Sigmoid colon (tissue), 4 donors: ENCODE measurements around the gene SIK2.

ENCODE experiments used
- EP300 ChIP-seq, 4 donors: sonication (generic); formaldehyde crosslinking; IDR thresholded peaks; one replicate each; pipeline ENCODE4 v1.6.1; 2017; ENCODE audit warnings: antibody characterized with exemption in 4 of 4
- POLR2A ChIP-seq, 2 donors: fragments of 450-650 bp; IDR thresholded peaks; one replicate each; pipeline ENCODE4 v1.6.1; 2016; ENCODE audit warnings: antibody characterized with exemption in 2 of 2, mild to moderate bottlenecking in 2 of 2, moderate library complexity in 2 of 2
- POLR2AphosphoS5 ChIP-seq, 4 donors: sonication (generic); formaldehyde crosslinking; IDR thresholded peaks; one replicate each; pipeline ENCODE4 v1.6.1; 2017; ENCODE audit warnings: antibody characterized with exemption in 4 of 4
- TF ChIP-seq, protein P1 (sequence below), 4 experiments: fragments of 450-650 bp in 3 of 4; fragments of 200-600 bp in 1 of 4; IDR thresholded peaks; one replicate each; pipeline ENCODE4 v1.5.1; 2016 to 2019; ENCODE audit warnings: antibody characterized with exemption in 4 of 4, mild to moderate bottlenecking in 3 of 4, moderate library complexity in 2 of 4

DNA sequence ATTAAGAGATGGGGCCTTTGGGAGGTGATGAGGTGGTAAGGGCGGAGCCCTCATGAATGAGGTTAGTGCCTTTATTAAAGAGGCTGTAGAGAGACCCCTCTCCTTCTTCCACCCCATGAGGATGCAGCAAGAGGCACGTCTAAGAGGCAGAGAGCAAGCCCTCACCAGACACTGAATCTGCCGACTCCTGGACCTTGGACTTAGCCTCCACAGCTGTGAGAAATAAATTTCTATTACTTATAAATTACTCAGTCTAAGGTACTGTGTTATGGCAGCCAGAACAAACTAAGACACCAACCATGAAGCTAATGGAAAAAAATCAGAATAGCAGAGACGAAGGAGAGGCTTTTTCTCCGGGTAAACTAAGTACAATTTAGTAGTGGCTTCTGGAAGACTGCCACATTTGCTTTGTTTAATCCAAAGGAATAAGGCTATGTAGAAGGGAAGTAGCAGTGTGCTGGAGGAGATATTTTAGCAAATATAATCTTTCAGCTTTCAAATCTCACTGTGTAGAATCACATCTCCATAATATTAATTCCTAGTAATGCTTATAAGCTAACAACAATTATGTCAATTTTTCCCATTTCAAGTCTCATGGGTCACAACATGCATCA, 12.3 kb upstream of the SIK2 start:
- TF ChIP-seq, protein P1, sequence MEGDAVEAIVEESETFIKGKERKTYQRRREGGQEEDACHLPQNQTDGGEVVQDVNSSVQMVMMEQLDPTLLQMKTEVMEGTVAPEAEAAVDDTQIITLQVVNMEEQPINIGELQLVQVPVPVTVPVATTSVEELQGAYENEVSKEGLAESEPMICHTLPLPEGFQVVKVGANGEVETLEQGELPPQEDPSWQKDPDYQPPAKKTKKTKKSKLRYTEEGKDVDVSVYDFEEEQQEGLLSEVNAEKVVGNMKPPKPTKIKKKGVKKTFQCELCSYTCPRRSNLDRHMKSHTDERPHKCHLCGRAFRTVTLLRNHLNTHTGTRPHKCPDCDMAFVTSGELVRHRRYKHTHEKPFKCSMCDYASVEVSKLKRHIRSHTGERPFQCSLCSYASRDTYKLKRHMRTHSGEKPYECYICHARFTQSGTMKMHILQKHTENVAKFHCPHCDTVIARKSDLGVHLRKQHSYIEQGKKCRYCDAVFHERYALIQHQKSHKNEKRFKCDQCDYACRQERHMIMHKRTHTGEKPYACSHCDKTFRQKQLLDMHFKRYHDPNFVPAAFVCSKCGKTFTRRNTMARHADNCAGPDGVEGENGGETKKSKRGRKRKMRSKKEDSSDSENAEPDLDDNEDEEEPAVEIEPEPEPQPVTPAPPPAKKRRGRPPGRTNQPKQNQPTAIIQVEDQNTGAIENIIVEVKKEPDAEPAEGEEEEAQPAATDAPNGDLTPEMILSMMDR (IDR thresholded peaks at IDR 0.05): no peak
- TF ChIP-seq POLR2AphosphoS5 (IDR thresholded peaks at IDR 0.05): no peak
- TF ChIP-seq POLR2A (IDR thresholded peaks at IDR 0.05): no peak
- no peak for TF ChIP-seq EP300 (IDR thresholded peaks at IDR 0.05)
